OCI-LY1 (cell line): ENCODE data around the gene POLR1G.
A peak's percentile ranks its signal among the peaks of the same experiment; 100 is the strongest.

Source experiments
- H2AFZ ChIP-seq: fragments of 200-600 bp; sonication (generic), shearing (Covaris generic); 2 replicates; pipeline ENCODE4 v1.6.0; 2014; ENCODE audit warnings: antibody characterized with exemption, mild to moderate bottlenecking, low read length
- H3F3A ChIP-seq: fragments of 200-600 bp; sonication (generic), shearing (Covaris generic); 2 replicates; pipeline ENCODE4 v1.6.0; 2014; ENCODE audit warnings: mild to moderate bottlenecking, antibody characterized with exemption, low read length, moderate library complexity; ENCODE audit not compliant: insufficient read depth
- H3K27ac ChIP-seq: fragments of 200-600 bp; sonication (generic); 2 replicates; pipeline ENCODE4 v1.5.1; 2014; ENCODE audit warnings: low read length, mixed run types, mild to moderate bottlenecking, low read depth; ENCODE audit not compliant: poor library complexity, severe bottlenecking
- H3K27me3 ChIP-seq: fragments of 200-600 bp; sonication (generic); 2 replicates; pipeline ENCODE4 v1.6.0; 2014; ENCODE audit warnings: antibody characterized with exemption, mild to moderate bottlenecking, low read length, moderate library complexity; ENCODE audit not compliant: insufficient read depth
- H3K36me3 ChIP-seq: fragments of 200-600 bp; sonication (generic); 2 replicates; pipeline ENCODE4 v1.6.1; 2014; ENCODE audit warnings: mild to moderate bottlenecking, antibody characterized with exemption, low read length, moderate library complexity, mixed read lengths; ENCODE audit not compliant: insufficient read depth
- H3K4me1 ChIP-seq: fragments of 200-600 bp; sonication (generic); 2 replicates; pipeline ENCODE4 v1.5.1; 2014; ENCODE audit warnings: mild to moderate bottlenecking, low read length, moderate library complexity; ENCODE audit not compliant: insufficient read depth, severe bottlenecking
- H3K4me2 ChIP-seq: fragments of 200-600 bp; sonication (generic), shearing (Covaris generic); 2 replicates; pipeline ENCODE4 v1.6.1; 2014; ENCODE audit warnings: low read length
- H3K4me3 ChIP-seq: fragments of 200-600 bp; sonication (generic); 2 replicates; pipeline ENCODE4 v1.5.1; 2014; ENCODE audit warnings: low read length, low read depth, mild to moderate bottlenecking, mixed read lengths; ENCODE audit not compliant: poor library complexity, severe bottlenecking
- H3K79me2 ChIP-seq: fragments of 200-600 bp; shearing (Covaris generic); 2 replicates; pipeline ENCODE4 v1.6.1; 2016; ENCODE audit warnings: mixed run types, low read length, mixed read lengths; ENCODE audit not compliant: insufficient read depth
- H3K9ac ChIP-seq: fragments of 200-600 bp; sonication (generic), shearing (Covaris generic); 2 replicates; pipeline ENCODE4 v1.6.1; 2014; ENCODE audit warnings: mild to moderate bottlenecking, low read length, mixed read lengths
- H3K9me2 ChIP-seq: fragments of 200-600 bp; sonication (generic), shearing (Covaris generic); 2 replicates; pipeline ENCODE4 v1.6.1; 2014; ENCODE audit warnings: low read depth, mild to moderate bottlenecking, low read length, mixed read lengths
- H3K9me3 ChIP-seq: fragments of 200-600 bp; shearing (Covaris generic); 2 replicates; pipeline ENCODE4 v1.6.1; 2014; ENCODE audit warnings: low read length, mixed read lengths
- H4K20me1 ChIP-seq: fragments of 200-600 bp; sonication (generic), shearing (Covaris generic); 2 replicates; pipeline ENCODE4 v1.6.0; 2016; ENCODE audit warnings: mild to moderate bottlenecking, low read length; ENCODE audit not compliant: insufficient read depth
- EZH2 ChIP-seq: fragments of 200-600 bp; sonication (generic), shearing (Covaris generic); IDR thresholded peaks from 2 replicates; pipeline ENCODE4 v1.8.0; 2017; ENCODE audit warnings: borderline replicate concordance, mixed run types, mild to moderate bottlenecking, antibody characterized with exemption, low read length, moderate library complexity, mixed read lengths
- TF ChIP-seq, protein P1 (sequence below): fragments of 200-600 bp; sonication (generic), shearing (Covaris generic); IDR thresholded peaks from 2 replicates; pipeline ENCODE4 v1.5.1; 2017; ENCODE audit warnings: mild to moderate bottlenecking, antibody characterized with exemption, low read length, moderate library complexity, mixed read lengths

The POLR1G gene

DNA sequence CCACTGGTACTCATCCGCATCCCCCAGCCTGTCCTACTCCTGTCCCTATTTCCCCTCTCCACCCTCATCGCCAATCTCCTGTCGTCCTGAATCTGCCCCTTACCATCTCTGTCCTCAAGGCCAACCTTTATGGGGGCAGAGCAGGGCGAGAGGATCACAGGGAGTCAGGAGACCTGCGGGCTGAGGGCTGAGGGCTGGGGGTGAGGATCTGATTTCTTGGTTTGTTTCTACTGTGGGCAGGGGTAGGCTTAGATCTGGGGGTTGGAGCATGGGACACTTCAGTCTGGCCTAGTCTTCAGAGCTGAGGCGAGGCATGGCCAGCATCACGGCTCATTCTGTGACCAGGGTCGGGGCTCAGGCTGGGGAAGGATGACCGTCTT lies 33.8 kb downstream of the POLR1G start:
- peak overlapping the region; percentile 75 for H3K4me3 ChIP-seq
- peak overlapping the region; percentile 5 for H3K27ac ChIP-seq
- H3K36me3 ChIP-seq, result no peaks in the 10 kb centered on the region
- H4K20me1 ChIP-seq, result no peaks in the 10 kb centered on the region
- no peaks in the 10 kb centered on the region for H3K27me3 ChIP-seq
- H3K9me3 ChIP-seq, result 0 out of 2 replicates have a peak, but pooled peaks cover 3% of the 10 kb centered on the region
- H2AFZ ChIP-seq, result no peak overlapping the region
- H3K9me2 ChIP-seq, result no peaks in the 10 kb centered on the region
- H3K4me2 ChIP-seq, result peak overlapping the region; percentile 61
- H3K4me1 ChIP-seq, result peaks cover 26% of the 10 kb centered on the region
- TF ChIP-seq EZH2, result no peak
- TF ChIP-seq, protein P1, sequence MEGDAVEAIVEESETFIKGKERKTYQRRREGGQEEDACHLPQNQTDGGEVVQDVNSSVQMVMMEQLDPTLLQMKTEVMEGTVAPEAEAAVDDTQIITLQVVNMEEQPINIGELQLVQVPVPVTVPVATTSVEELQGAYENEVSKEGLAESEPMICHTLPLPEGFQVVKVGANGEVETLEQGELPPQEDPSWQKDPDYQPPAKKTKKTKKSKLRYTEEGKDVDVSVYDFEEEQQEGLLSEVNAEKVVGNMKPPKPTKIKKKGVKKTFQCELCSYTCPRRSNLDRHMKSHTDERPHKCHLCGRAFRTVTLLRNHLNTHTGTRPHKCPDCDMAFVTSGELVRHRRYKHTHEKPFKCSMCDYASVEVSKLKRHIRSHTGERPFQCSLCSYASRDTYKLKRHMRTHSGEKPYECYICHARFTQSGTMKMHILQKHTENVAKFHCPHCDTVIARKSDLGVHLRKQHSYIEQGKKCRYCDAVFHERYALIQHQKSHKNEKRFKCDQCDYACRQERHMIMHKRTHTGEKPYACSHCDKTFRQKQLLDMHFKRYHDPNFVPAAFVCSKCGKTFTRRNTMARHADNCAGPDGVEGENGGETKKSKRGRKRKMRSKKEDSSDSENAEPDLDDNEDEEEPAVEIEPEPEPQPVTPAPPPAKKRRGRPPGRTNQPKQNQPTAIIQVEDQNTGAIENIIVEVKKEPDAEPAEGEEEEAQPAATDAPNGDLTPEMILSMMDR, result no peak
- no peaks in the 10 kb centered on the region for H3K79me2 ChIP-seq
- H3K9ac ChIP-seq, result peak overlapping the region; percentile 75
- no peaks in the 10 kb centered on the region for H3F3A ChIP-seq

DNA sequence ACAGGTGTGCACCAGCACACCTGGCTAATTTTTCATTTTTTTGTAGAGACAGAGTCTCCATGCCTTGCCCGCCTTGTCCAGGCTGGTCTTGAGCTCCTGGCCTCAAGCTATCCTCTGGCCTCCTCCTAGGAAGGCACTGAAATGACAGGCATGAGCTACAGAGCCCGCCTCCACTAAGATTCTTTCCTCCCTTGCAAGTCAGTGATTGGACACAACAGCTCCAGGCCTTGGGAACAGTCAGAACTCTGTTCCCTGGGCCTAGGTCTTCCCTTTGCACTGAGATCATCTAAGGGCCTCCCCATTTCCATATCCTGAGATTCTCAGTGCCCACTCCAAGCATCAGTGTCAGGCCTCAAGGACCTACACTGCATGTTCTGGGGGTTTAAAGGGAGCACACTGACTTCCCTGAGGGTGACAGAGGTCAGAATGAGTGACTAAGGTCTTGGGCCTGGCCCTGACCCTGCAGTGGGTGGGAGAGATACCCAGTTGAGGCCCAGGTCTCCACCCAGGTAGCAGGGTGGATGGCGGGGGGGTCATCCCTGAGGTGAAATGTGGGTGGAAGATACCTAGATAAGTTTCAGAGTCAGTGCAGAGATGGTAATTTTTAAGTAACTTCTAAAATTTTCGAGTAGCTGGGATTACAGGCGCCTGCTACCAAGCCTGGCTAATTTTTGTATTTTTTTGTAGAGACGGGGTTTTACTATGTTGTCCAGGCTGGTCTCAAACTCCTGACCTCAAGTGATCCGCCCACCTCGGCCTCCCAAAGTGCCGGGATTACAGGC lies 34.6 kb downstream of the POLR1G start:
- no peaks in the 10 kb centered on the region for H4K20me1 ChIP-seq
- no peak overlapping the region for H3K9ac ChIP-seq
- no peaks in the 10 kb centered on the region for H3K36me3 ChIP-seq
- H3K79me2 ChIP-seq, result no peaks in the 10 kb centered on the region
- no peak overlapping the region for H2AFZ ChIP-seq
- H3K9me3 ChIP-seq, result 0 out of 2 replicates have a peak, but pooled peaks cover 3% of the 10 kb centered on the region
- no peaks in the 10 kb centered on the region for H3K27me3 ChIP-seq
- H3K4me2 ChIP-seq, result no peak overlapping the region
- H3K27ac ChIP-seq, result no peak overlapping the region
- TF ChIP-seq, protein P1, result no peak
- no peak for TF ChIP-seq EZH2
- H3K4me1 ChIP-seq, result peaks cover 26% of the 10 kb centered on the region
- no peaks in the 10 kb centered on the region for H3K9me2 ChIP-seq
- H3K4me3 ChIP-seq, result no peak overlapping the region
- H3F3A ChIP-seq, result no peaks in the 10 kb centered on the region

DNA sequence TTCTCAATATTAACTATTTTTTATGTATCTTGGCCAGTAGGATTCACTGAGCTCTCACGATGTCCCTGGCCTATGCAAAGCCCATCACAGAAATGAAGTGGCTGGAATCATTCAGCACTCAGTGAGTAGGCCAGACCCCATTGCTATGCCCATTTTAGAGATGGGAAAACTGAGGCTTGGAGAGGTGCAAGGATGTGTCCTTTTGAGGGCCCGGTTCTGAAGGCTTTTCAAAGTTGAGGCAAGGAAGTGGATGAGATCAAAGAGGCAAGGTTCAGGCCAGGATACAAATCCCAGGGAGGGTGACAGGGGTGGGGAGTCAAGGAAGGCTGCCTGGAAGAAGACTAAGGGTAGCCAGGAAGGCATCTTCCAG lies 35.9 kb downstream of the POLR1G start:
- Histone ChIP-seq H2AFZ (no peak overlapping the region), H3K27ac (no peak overlapping the region), H3K4me3 (no peak overlapping the region), H4K20me1 (no peaks in the 10 kb centered on the region), H3K9ac (no peak overlapping the region), H3K9me3 (0 out of 2 replicates have a peak, but pooled peaks cover 1% of the 10 kb centered on the region), H3F3A (no peaks in the 10 kb centered on the region), H3K9me2 (no peaks in the 10 kb centered on the region), H3K79me2 (no peaks in the 10 kb centered on the region), H3K4me1 (peaks cover 26% of the 10 kb centered on the region), H3K4me2 (no peak overlapping the region), H3K36me3 (no peaks in the 10 kb centered on the region), H3K27me3 (no peaks in the 10 kb centered on the region)
- TF ChIP-seq EZH2, result no peak
- TF ChIP-seq, protein P1, result no peak
